Sigmoid colon (tissue), 7 donors: ENCODE data around the gene FOSL2. TPM values are rescaled to one million over a fixed set of nuclear protein-coding genes. Genes with fewer than 3 reads are reported as not detected.
A peak's percentile ranks its signal among the peaks of the same experiment; 100 is the strongest.

Source experiments
- DNase-seq: peaks from one replicate; pipeline ENCODE4 v3.0.0-alpha.2; 2019
- H3K27ac ChIP-seq, 4 donors: fragments of 200-600 bp; sonication (generic); one replicate each; pipeline ENCODE4 v1.5.1; 2016 to 2019; ENCODE audit warnings: mild to moderate bottlenecking in 1 of 4
- H3K27me3 ChIP-seq, 3 donors: fragments of 200-600 bp; sonication (generic); one replicate each; pipeline ENCODE4 v1.5.1; 2019; ENCODE audit warnings: mild to moderate bottlenecking in 1 of 3
- H3K36me3 ChIP-seq, 4 donors: fragments of 200-600 bp; sonication (generic); one replicate each; pipeline ENCODE4 v1.5.1; 2016 to 2019
- H3K4me1 ChIP-seq, 4 donors: fragments of 200-600 bp; sonication (generic); one replicate each; pipeline ENCODE4 v1.5.1; 2017 to 2019
- H3K4me3 ChIP-seq, 4 donors: fragments of 200-600 bp; sonication (generic); one replicate each; pipeline ENCODE4 v1.5.1; 2017 to 2019; ENCODE audit warnings: mild to moderate bottlenecking in 2 of 4, moderate library complexity in 1 of 4
- H3K9me3 ChIP-seq, 4 donors: fragments of 200-600 bp in 3 of 4; sonication (generic) in 3 of 4; one replicate each; pipeline versions ENCODE4 v1.5.1 to v1.6.1; 2013 to 2019
- CTCF ChIP-seq, 4 experiments: fragments of 450-650 bp in 3 of 4; fragments of 200-600 bp in 1 of 4; IDR thresholded peaks; one replicate each; pipeline ENCODE4 v1.5.1; 2016 to 2019; ENCODE audit warnings: antibody characterized with exemption in 4 of 4, mild to moderate bottlenecking in 3 of 4, moderate library complexity in 2 of 4
- EP300 ChIP-seq, 4 donors: sonication (generic); formaldehyde crosslinking; IDR thresholded peaks; one replicate each; pipeline ENCODE4 v1.6.1; 2017; ENCODE audit warnings: antibody characterized with exemption in 4 of 4
- POLR2A ChIP-seq, 2 donors: fragments of 450-650 bp; IDR thresholded peaks; one replicate each; pipeline ENCODE4 v1.6.1; 2016; ENCODE audit warnings: antibody characterized with exemption in 2 of 2, mild to moderate bottlenecking in 2 of 2, moderate library complexity in 2 of 2
- POLR2AphosphoS5 ChIP-seq, 4 donors: sonication (generic); formaldehyde crosslinking; IDR thresholded peaks; one replicate each; pipeline ENCODE4 v1.6.1; 2017; ENCODE audit warnings: antibody characterized with exemption in 4 of 4
- WGBS, 2 donors: extraction: QIAGEN DNeasy Blood & Tissue Kit; methylation state at CpG; one replicate each; pipeline ENCODE4 v1.1.7; 2013; 5-methylcytosine and 5-hydroxymethylcytosine counted together
- intact Hi-C: fragments of 100-400 bp; cut with DNase I; formaldehyde crosslinking; loops from one replicate; pipeline ENCODE4 v1.15.1; 2023
- polyA plus RNA-seq, 3 donors: library from polyadenylated mRNA; stranded (reverse); fragments of 200-250 nt; gene quantifications; one replicate each; pipeline ENCODE4 v1.2.3, GENCODE V29; 2013
- total RNA-seq, 4 donors: library from RNA; depleted of rRNA; stranded (reverse); fragments of >200 nt; gene quantifications; one replicate each; pipeline ENCODE4 v1.1.0, GENCODE V29; 2016
- donor health status: healthy with polysubstance abuse.
- donor health status: Bipolar disorder and iron deficiency.
- donor health status: healthy.

The FOSL2 gene
- total and polyA plus RNA-seq, 7 donors: 30.0 to 208 (median 65.8) TPM

GRCh38 chr2:28351621-28352020 lies 41.0 kb upstream of the FOSL2 start:
- intact Hi-C loops: no loop called here
- Histone ChIP-seq H3K27me3 (no peaks in the 10 kb centered on the region), H3K27ac (peak overlapping the region in 3 of 4 donors; percentile 23 to 60 (median 41)), H3K36me3 (no peaks in the 10 kb centered on the region), H3K4me1 (peaks cover 0 to 36% (median 31%) of the 10 kb centered on the region in 4 donors), H3K9me3 (no peaks in the 10 kb centered on the region), H3K4me3 (no peak overlapping the region)
- WGBS, 2 donors: 82 to 85% methylated on average over 5 of the region's 5 CpGs
- TF ChIP-seq POLR2A (IDR thresholded peaks at IDR 0.05) (no peak), POLR2AphosphoS5 (IDR thresholded peaks at IDR 0.05) (no peak), CTCF (IDR thresholded peaks at IDR 0.05) (no peak), EP300 (IDR thresholded peaks at IDR 0.05) (no peak)
- DNase-seq: no peak

GRCh38 chr2:28352104-28352503 lies 40.6 kb upstream of the FOSL2 start:
- no peaks in the 10 kb centered on the region for H3K36me3 ChIP-seq
- no peaks in the 10 kb centered on the region for H3K27me3 ChIP-seq
- WGBS, 2 donors: 76 to 82% methylated on average over 5 of the region's 5 CpGs
- TF ChIP-seq CTCF (IDR thresholded peaks at IDR 0.05) (no peak), POLR2AphosphoS5 (IDR thresholded peaks at IDR 0.05) (peak; percentile 14 to 45 (median 30)), POLR2A (IDR thresholded peaks at IDR 0.05) (no peak), EP300 (IDR thresholded peaks at IDR 0.05) (peak in 1 of 4 donors; percentile 20)
- no peak overlapping the region for H3K4me3 ChIP-seq
- peak; percentile 69 for DNase-seq
- peaks cover 0 to 39% (median 33%) of the 10 kb centered on the region in 4 donors for H3K4me1 ChIP-seq
- intact Hi-C loops: no loop called here
- H3K27ac ChIP-seq: peak overlapping the region in 3 of 4 donors; percentile 23 to 60 (median 41)
- H3K9me3 ChIP-seq: no peaks in the 10 kb centered on the region

GRCh38 chr2:28352610-28353195 lies 40.0 kb upstream of the FOSL2 start:
- TF ChIP-seq POLR2AphosphoS5 (IDR thresholded peaks at IDR 0.05) (no peak), POLR2A (IDR thresholded peaks at IDR 0.05) (no peak), CTCF (IDR thresholded peaks at IDR 0.05) (no peak), EP300 (IDR thresholded peaks at IDR 0.05) (no peak)
- Histone ChIP-seq H3K9me3 (no peaks in the 10 kb centered on the region), H3K27me3 (no peaks in the 10 kb centered on the region), H3K27ac (peak overlapping the region in 3 of 4 donors; percentile 23 to 60 (median 41)), H3K36me3 (no peaks in the 10 kb centered on the region), H3K4me1 (peaks cover 0 to 39% (median 30%) of the 10 kb centered on the region in 4 donors), H3K4me3 (no peak overlapping the region)
- DNase-seq: peak; percentile 51
- intact Hi-C loops: no loop called here
- WGBS, 2 donors: 84% methylated on average over 16 of the region's 16 CpGs

GRCh38 chr2:28354920-28355520 lies 37.6 kb upstream of the FOSL2 start:
- no peaks in the 10 kb centered on the region for H3K36me3 ChIP-seq
- no peaks in the 10 kb centered on the region for H3K27me3 ChIP-seq
- DNase-seq: peak; percentile 60
- H3K4me3 ChIP-seq: no peak overlapping the region
- H3K4me1 ChIP-seq: peaks cover 0 to 39% (median 30%) of the 10 kb centered on the region in 4 donors
- no peaks in the 10 kb centered on the region for H3K9me3 ChIP-seq
- 92 to 94% methylated on average over 10 of the region's 10 CpGs for WGBS, 2 donors
- TF ChIP-seq EP300 (IDR thresholded peaks at IDR 0.05): no peak
- peak overlapping the region; percentile 77 to 86 (median 80) for H3K27ac ChIP-seq
- intact Hi-C loops: no loop called here

- TF ChIP-seq EP300 (IDR thresholded peaks at IDR 0.05): no peak
- DNase-seq: peak; percentile 82
- Histone ChIP-seq H3K36me3 (no peaks in the 10 kb centered on the region), H3K9me3 (no peaks in the 10 kb centered on the region), H3K27me3 (no peaks in the 10 kb centered on the region), H3K27ac (peak overlapping the region; percentile 77 to 86 (median 80)), H3K4me3 (no peak overlapping the region), H3K4me1 (peaks cover 0 to 39% (median 30%) of the 10 kb centered on the region in 4 donors)
- intact Hi-C loops: loop anchor here (2.0 kb wide), 1 partner anchor 31 kb away; no protein-coding TSS in a partner anchor
- WGBS, 2 donors: 87% methylated on average over 6 of the region's 6 CpGs
Measured at GRCh38 chr2:28355521-28356094, 37.0 kb upstream of the FOSL2 start.
